Measurements from ENCODE around the gene FBXL19. TPM values are rescaled to one million over a fixed set of nuclear protein-coding genes. Genes with fewer than 3 reads are reported as not detected.

FBXL19 gene
- polyA plus RNA-seq, 4 donors, result 8.7 to 26.3 (median 13.4) TPM

DNA sequence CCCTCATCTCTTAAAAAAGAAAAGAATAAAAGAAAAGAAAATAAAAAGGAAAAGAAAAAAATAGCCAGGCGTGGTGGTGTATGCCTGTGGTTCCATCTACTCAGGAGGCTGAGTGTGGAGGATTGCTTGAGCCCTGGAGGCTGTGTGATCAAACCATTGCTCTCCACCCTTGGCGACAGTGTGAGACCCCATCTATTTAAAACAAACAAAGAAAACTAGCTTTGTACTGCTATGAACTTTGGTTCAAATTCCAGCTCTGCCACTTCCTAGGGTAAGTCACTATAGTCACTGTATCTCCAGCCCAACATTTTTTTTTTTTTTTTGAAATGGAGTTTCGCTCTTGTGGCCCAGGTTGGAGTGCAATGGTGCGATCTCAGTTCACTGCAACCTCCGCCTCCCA, 22.8 kb upstream of the FBXL19 start:
- no peaks in the 10 kb centered on the region for H3K9me3 ChIP-seq (ENCODE audit: control insufficient read depth in 2 of 2, insufficient read depth in 1 of 2, low read depth in 1 of 2, low read length in 1 of 2)
- peaks cover 0 to 3% (median 0%) of the 10 kb centered on the region in 3 donors for H3K36me3 ChIP-seq (ENCODE audit: control insufficient read depth in 3 of 3, insufficient read depth in 2 of 3, low read depth in 1 of 3, low read length in 3 of 3)
- FAIRE-seq (no peak), DNase-seq (no peak)
- 93 to 97% (median 96%) methylated on average over 5 of the region's 5 CpGs for WGBS, 3 donors
- H3K4me3 ChIP-seq (ENCODE audit: low read depth in 1 of 3, low read length in 3 of 3), result no peak overlapping the region
- peaks cover 2 to 28% (median 9%) of the 10 kb centered on the region in 3 donors for H3K4me1 ChIP-seq (ENCODE audit: control insufficient read depth in 3 of 3, insufficient read depth in 2 of 3, low read depth in 1 of 3, low read length in 2 of 3)
- no peaks in the 10 kb centered on the region for H3K27me3 ChIP-seq (ENCODE audit: control insufficient read depth in 3 of 3, insufficient read depth in 3 of 3, low read length in 3 of 3)
- H3K27ac ChIP-seq (ENCODE audit: low read depth in 1 of 3, low read length in 2 of 3), result no peak overlapping the region

DNA sequence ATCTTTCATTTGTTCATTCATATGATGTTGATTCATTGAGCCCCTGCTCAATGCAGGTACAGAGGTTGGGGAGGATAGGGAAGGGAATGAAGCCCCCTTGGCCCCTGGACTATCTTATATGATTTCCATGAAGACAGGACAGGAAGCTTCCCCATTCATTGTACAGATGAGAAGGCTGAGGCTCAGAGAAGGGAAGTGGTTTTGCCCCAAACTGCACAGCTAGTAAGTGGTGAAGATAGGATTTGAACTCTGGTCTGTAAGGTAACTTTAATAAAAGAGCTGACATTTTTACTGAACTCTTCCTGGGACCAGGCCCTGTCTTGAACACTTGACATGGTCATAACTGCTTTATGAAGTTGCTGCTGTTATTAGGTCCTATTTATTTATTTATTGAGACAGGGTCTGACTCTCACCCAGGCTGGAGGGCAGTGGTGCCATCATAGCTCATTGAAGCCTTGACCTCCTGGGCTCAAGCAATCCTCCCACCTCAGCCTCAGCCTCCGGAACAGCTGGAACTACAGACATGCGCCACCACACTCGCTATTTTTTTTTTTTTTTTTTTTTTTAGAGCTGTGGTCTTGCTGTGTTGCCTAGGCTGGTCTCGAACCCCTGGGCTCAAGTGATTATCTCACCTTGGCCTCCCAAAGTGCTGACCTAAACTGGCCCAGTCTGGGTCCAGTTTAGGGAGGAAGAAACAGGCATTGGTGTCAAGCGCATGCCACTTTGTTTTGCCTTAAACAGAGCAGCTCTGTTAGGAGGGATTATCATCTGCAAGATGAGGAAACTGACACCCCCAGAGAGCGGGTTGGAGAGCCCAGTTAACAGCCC, 22.0 kb upstream of the FBXL19 start:
- 18 to 35% (median 32%) methylated on average over 5 to 6 of the region's 6 CpGs for WGBS, 3 donors
- Histone ChIP-seq H3K36me3 (ENCODE audit: control insufficient read depth in 3 of 3, insufficient read depth in 2 of 3, low read depth in 1 of 3, low read length in 3 of 3) (peaks cover 0 to 3% (median 0%) of the 10 kb centered on the region in 3 donors), H3K27me3 (ENCODE audit: control insufficient read depth in 3 of 3, insufficient read depth in 3 of 3, low read length in 3 of 3) (no peaks in the 10 kb centered on the region), H3K4me3 (ENCODE audit: low read depth in 1 of 3, low read length in 3 of 3) (peak overlapping the region in 2 of 3 donors; percentile 30 to 73), H3K4me1 (ENCODE audit: control insufficient read depth in 3 of 3, insufficient read depth in 2 of 3, low read depth in 1 of 3, low read length in 2 of 3) (peaks cover 2 to 20% (median 9%) of the 10 kb centered on the region in 3 donors), H3K9me3 (ENCODE audit: control insufficient read depth in 2 of 2, insufficient read depth in 1 of 2, low read depth in 1 of 2, low read length in 1 of 2) (no peaks in the 10 kb centered on the region), H3K27ac (ENCODE audit: low read depth in 1 of 3, low read length in 2 of 3) (peak overlapping the region; percentile 41 to 81 (median 76))
- DNase-seq, result peak in 1 of 2 donors; percentile 11
- no peak for FAIRE-seq

DNA sequence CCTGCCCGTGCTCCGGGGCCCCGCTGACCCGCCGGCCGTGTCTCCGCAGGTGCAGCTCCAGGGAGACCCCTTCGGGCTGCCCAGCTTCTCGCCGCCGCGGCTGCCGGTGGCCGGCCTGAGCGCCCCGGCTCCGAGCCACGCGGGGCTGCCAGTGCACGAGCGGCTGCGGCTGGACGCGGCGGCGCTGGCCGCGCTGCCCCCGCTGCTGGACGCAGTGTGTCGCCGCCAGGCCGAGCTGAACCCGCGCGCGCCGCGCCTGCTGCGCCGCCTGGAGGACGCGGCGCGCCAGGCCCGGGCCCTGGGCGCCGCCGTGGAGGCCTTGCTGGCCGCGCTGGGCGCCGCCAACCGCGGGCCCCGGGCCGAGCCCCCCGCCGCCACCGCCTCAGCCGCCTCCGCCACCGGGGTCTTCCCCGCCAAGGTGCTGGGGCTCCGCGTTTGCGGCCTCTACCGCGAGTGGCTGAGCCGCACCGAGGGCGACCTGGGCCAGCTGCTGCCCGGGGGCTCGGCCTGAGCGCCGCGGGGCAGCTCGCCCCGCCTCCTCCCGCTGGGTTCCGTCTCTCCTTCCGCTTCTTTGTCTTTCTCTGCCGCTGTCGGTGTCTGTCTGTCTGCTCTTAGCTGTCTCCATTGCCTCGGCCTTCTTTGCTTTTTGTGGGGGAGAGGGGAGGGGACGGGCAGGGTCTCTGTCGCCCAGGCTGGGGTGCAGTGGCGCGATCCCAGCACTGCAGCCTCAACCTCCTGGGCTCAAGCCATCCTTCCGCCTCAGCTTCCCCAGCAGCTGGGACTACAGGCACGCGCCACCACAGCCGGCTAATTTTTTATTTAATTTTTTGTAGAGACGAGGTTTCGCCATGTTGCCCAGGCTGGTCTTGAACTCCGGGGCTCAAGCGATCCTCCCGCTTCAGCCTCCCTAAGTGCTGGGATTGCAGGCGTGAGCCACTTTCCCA, 21.1 kb upstream of the FBXL19 start:
- WGBS, 3 donors, result 8 to 14% (median 12%) methylated on average over 47 to 99 of the region's 99 CpGs
- FAIRE-seq (no peak), DNase-seq (peak; percentile 62 to 92)
- H3K36me3 ChIP-seq (ENCODE audit: control insufficient read depth in 3 of 3, insufficient read depth in 2 of 3, low read depth in 1 of 3, low read length in 3 of 3), result peaks cover 0 to 3% (median 0%) of the 10 kb centered on the region in 3 donors
- H3K27ac ChIP-seq (ENCODE audit: low read depth in 1 of 3, low read length in 2 of 3), result peak overlapping the region; percentile 62 to 87 (median 84)
- no peaks in the 10 kb centered on the region for H3K9me3 ChIP-seq (ENCODE audit: control insufficient read depth in 2 of 2, insufficient read depth in 1 of 2, low read depth in 1 of 2, low read length in 1 of 2)
- H3K4me1 ChIP-seq (ENCODE audit: control insufficient read depth in 3 of 3, insufficient read depth in 2 of 3, low read depth in 1 of 3, low read length in 2 of 3), result peaks cover 2 to 13% (median 9%) of the 10 kb centered on the region in 3 donors
- H3K27me3 ChIP-seq (ENCODE audit: control insufficient read depth in 3 of 3, insufficient read depth in 3 of 3, low read length in 3 of 3), result no peaks in the 10 kb centered on the region
- peak overlapping the region; percentile 30 to 73 (median 56) for H3K4me3 ChIP-seq (ENCODE audit: low read depth in 1 of 3, low read length in 3 of 3)

GRCh38 chr16:30903002-30903401, 20.4 kb upstream of the FBXL19 start:
- DNase-seq, result peak in 1 of 2 donors; percentile 21
- Histone ChIP-seq H3K9me3 (ENCODE audit: control insufficient read depth in 2 of 2, insufficient read depth in 1 of 2, low read depth in 1 of 2, low read length in 1 of 2) (no peaks in the 10 kb centered on the region), H3K4me1 (ENCODE audit: control insufficient read depth in 3 of 3, insufficient read depth in 2 of 3, low read depth in 1 of 3, low read length in 2 of 3) (peaks cover 2 to 13% (median 9%) of the 10 kb centered on the region in 3 donors), H3K4me3 (ENCODE audit: low read depth in 1 of 3, low read length in 3 of 3) (peak overlapping the region in 1 of 3 donors; percentile 73), H3K36me3 (ENCODE audit: control insufficient read depth in 3 of 3, insufficient read depth in 2 of 3, low read depth in 1 of 3, low read length in 3 of 3) (peaks cover 0 to 3% (median 0%) of the 10 kb centered on the region in 3 donors), H3K27me3 (ENCODE audit: control insufficient read depth in 3 of 3, insufficient read depth in 3 of 3, low read length in 3 of 3) (no peaks in the 10 kb centered on the region), H3K27ac (ENCODE audit: low read depth in 1 of 3, low read length in 2 of 3) (peak overlapping the region; percentile 62 to 87 (median 84))
- 62 to 73% (median 69%) methylated on average over 4 of the region's 4 CpGs for WGBS, 3 donors
- no peak for FAIRE-seq

GRCh38 chr16:30903596-30903995, 19.8 kb upstream of the FBXL19 start:
- DNase-seq, result no peak

GRCh38 chr16:30904114-30904780, 19.1 kb upstream of the FBXL19 start:
- DNase-seq (no peak), FAIRE-seq (no peak)
- Histone ChIP-seq H3K9me3 (ENCODE audit: control insufficient read depth in 2 of 2, insufficient read depth in 1 of 2, low read depth in 1 of 2, low read length in 1 of 2) (no peaks in the 10 kb centered on the region), H3K36me3 (ENCODE audit: control insufficient read depth in 3 of 3, insufficient read depth in 2 of 3, low read depth in 1 of 3, low read length in 3 of 3) (peaks cover 0 to 3% (median 0%) of the 10 kb centered on the region in 3 donors), H3K27ac (ENCODE audit: low read depth in 1 of 3, low read length in 2 of 3) (peak overlapping the region in 2 of 3 donors; percentile 29 to 83), H3K4me3 (ENCODE audit: low read depth in 1 of 3, low read length in 3 of 3) (no peak overlapping the region), H3K4me1 (ENCODE audit: control insufficient read depth in 3 of 3, insufficient read depth in 2 of 3, low read depth in 1 of 3, low read length in 2 of 3) (peaks cover 2 to 13% (median 9%) of the 10 kb centered on the region in 3 donors), H3K27me3 (ENCODE audit: control insufficient read depth in 3 of 3, insufficient read depth in 3 of 3, low read length in 3 of 3) (no peaks in the 10 kb centered on the region)
- WGBS, 3 donors, result 83 to 86% (median 84%) methylated on average over 18 to 19 of the region's 19 CpGs

More at GRCh38 chr16:30903596-30903995, 19.8 kb upstream of the FBXL19 start:
- H3K4me1 ChIP-seq (ENCODE audit: control insufficient read depth in 3 of 3, insufficient read depth in 2 of 3, low read depth in 1 of 3, low read length in 2 of 3), result peaks cover 2 to 13% (median 9%) of the 10 kb centered on the region in 3 donors
- no peaks in the 10 kb centered on the region for H3K27me3 ChIP-seq (ENCODE audit: control insufficient read depth in 3 of 3, insufficient read depth in 3 of 3, low read length in 3 of 3)
- H3K4me3 ChIP-seq (ENCODE audit: low read depth in 1 of 3, low read length in 3 of 3), result no peak overlapping the region
- peaks cover 0 to 3% (median 0%) of the 10 kb centered on the region in 3 donors for H3K36me3 ChIP-seq (ENCODE audit: control insufficient read depth in 3 of 3, insufficient read depth in 2 of 3, low read depth in 1 of 3, low read length in 3 of 3)
- peak overlapping the region in 2 of 3 donors; percentile 29 to 83 for H3K27ac ChIP-seq (ENCODE audit: low read depth in 1 of 3, low read length in 2 of 3)
- H3K9me3 ChIP-seq (ENCODE audit: control insufficient read depth in 2 of 2, insufficient read depth in 1 of 2, low read depth in 1 of 2, low read length in 1 of 2), result no peaks in the 10 kb centered on the region
- FAIRE-seq, result no peak
- 70 to 78% (median 72%) methylated on average over 4 of the region's 4 CpGs for WGBS, 3 donors

DNA sequence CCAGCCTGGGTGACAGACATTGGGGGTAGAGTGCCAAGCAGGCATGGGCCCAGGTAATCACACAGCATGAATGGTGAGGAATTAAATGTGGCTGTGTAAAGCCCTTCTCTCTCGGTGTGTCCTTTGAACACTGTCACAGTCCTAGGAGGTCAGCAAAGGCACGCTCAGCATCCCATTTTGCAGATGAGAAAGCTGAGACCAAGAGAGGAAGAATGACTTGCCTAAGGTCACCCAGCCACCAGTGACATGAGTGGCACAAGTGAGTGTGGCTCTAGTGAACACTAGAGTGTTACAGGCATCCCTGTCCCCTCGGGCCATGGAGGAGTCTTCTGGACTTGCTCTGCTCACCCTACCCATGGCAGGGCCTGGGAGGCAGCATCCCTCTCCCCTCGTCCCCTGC, 16.3 kb upstream of the FBXL19 start:
- H3K27ac ChIP-seq (ENCODE audit: low read depth in 1 of 3, low read length in 2 of 3), result no peak overlapping the region
- H3K27me3 ChIP-seq (ENCODE audit: control insufficient read depth in 3 of 3, insufficient read depth in 3 of 3, low read length in 3 of 3), result no peaks in the 10 kb centered on the region
- no peak overlapping the region for H3K4me3 ChIP-seq (ENCODE audit: low read depth in 1 of 3, low read length in 3 of 3)
- WGBS, 3 donors, result 79 to 87% (median 86%) methylated on average over 4 of the region's 4 CpGs
- H3K4me1 ChIP-seq (ENCODE audit: control insufficient read depth in 3 of 3, insufficient read depth in 2 of 3, low read depth in 1 of 3, low read length in 2 of 3), result peaks cover 0 to 7% (median 6%) of the 10 kb centered on the region in 3 donors
- FAIRE-seq (no peak), DNase-seq (no peak)
- no peaks in the 10 kb centered on the region for H3K36me3 ChIP-seq (ENCODE audit: control insufficient read depth in 3 of 3, insufficient read depth in 2 of 3, low read depth in 1 of 3, low read length in 3 of 3)
- H3K9me3 ChIP-seq (ENCODE audit: control insufficient read depth in 2 of 2, insufficient read depth in 1 of 2, low read depth in 1 of 2, low read length in 1 of 2), result no peaks in the 10 kb centered on the region

Data from small intestine (tissue), 7 donors.